Vagina (tissue), 2 donors: ENCODE results near the gene RIOK3. TPM values are rescaled to one million over a fixed set of nuclear protein-coding genes. Genes with fewer than 3 reads are reported as not detected.

ENCODE experiments used
- DNase-seq, 2 donors: peaks; one replicate each; pipeline ENCODE4 v3.0.0-alpha.2; 2017; ENCODE audit errors: extremely low spot score in 2 of 2
- H3K27ac ChIP-seq: fragments of 200-600 bp; sonication (generic); one replicate; pipeline ENCODE4 v1.5.1; 2019
- H3K27me3 ChIP-seq: fragments of 200-600 bp; sonication (generic); one replicate; pipeline ENCODE4 v1.5.1; 2019
- H3K36me3 ChIP-seq, 2 donors: fragments of 200-600 bp; sonication (generic); one replicate each; pipeline ENCODE4 v1.5.1; 2017 to 2019
- H3K4me1 ChIP-seq: fragments of 200-600 bp; sonication (generic); one replicate; pipeline ENCODE4 v1.5.1; 2019
- H3K4me3 ChIP-seq, 2 donors: fragments of 200-600 bp; sonication (generic); 1 replicate in 1 of 2; 2 replicates in 1 of 2; pipeline ENCODE4 v1.5.1; 2016 to 2019
- H3K9me3 ChIP-seq: fragments of 200-600 bp; sonication (generic); one replicate; pipeline ENCODE4 v1.5.1; 2019
- POLR2A ChIP-seq, 2 donors: fragments of 450-650 bp; IDR thresholded peaks; one replicate each; pipeline ENCODE4 v1.6.1; 2017; ENCODE audit warnings: antibody characterized with exemption in 2 of 2, mild to moderate bottlenecking in 2 of 2, moderate library complexity in 2 of 2
- POLR2AphosphoS5 ChIP-seq, 2 donors: sonication (generic); formaldehyde crosslinking; IDR thresholded peaks; one replicate each; pipeline ENCODE4 v1.9.0; 2017; ENCODE audit warnings: antibody characterized with exemption in 2 of 2, mild to moderate bottlenecking in 2 of 2, low read depth in 1 of 2; ENCODE audit not compliant: insufficient read depth in 1 of 2
- intact Hi-C: fragments of 100-400 bp; cut with DNase I; formaldehyde crosslinking; loops from one replicate; pipeline ENCODE4 v1.15.1; 2023
- total RNA-seq: library from RNA; depleted of rRNA; stranded (reverse); fragments of >200 nt; gene quantifications from one replicate; pipeline ENCODE4 v1.2.3, GENCODE V29; 2016
- TF ChIP-seq, protein P1 (sequence below), 3 experiments: fragments of 450-650 bp in 2 of 3; fragments of 200-600 bp in 1 of 3; sonication (generic) in 1 of 3; IDR thresholded peaks; one replicate each; pipeline ENCODE4 v1.5.1; 2017 to 2019; ENCODE audit warnings: antibody characterized with exemption in 3 of 3, mild to moderate bottlenecking in 2 of 3, moderate library complexity in 2 of 3

The RIOK3 gene
- total RNA-seq, 1 donor from 2014 or later: 96.7 TPM

DNA sequence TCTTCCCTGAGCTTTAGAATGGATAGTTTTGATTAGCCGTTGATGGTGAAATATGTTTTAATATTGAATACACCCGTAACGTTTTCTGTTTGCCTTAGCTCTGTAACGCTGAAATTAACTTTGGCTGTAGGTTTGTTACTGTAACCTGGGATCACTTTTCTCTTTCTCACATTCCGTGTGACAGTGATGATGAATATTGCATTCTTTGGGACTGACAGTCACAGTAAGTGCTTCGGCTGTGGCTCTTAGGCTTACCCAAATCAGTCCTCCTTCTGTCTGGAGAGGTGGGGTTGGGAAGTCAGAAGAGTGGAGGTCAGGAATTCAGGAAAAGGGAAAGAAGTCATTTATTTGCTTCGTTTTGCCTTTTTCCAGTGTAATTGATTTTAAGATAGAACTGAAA, 68.2 kb downstream of the RIOK3 start:
- H3K4me3 ChIP-seq: no peak overlapping the region
- H3K4me1 ChIP-seq: peaks cover 2% of the 10 kb centered on the region
- DNase-seq: no peak
- H3K9me3 ChIP-seq: no peaks in the 10 kb centered on the region
- peaks cover 0 to 78% of the 10 kb centered on the region in 2 donors for H3K36me3 ChIP-seq
- no peaks in the 10 kb centered on the region for H3K27me3 ChIP-seq
- H3K27ac ChIP-seq: no peak overlapping the region
- no peak for TF ChIP-seq POLR2AphosphoS5 (IDR thresholded peaks at IDR 0.05; ENCODE audit: insufficient read depth in 1 of 2, low read depth in 1 of 2)
- no peak for TF ChIP-seq POLR2A (IDR thresholded peaks at IDR 0.05)
- TF ChIP-seq, protein P1, sequence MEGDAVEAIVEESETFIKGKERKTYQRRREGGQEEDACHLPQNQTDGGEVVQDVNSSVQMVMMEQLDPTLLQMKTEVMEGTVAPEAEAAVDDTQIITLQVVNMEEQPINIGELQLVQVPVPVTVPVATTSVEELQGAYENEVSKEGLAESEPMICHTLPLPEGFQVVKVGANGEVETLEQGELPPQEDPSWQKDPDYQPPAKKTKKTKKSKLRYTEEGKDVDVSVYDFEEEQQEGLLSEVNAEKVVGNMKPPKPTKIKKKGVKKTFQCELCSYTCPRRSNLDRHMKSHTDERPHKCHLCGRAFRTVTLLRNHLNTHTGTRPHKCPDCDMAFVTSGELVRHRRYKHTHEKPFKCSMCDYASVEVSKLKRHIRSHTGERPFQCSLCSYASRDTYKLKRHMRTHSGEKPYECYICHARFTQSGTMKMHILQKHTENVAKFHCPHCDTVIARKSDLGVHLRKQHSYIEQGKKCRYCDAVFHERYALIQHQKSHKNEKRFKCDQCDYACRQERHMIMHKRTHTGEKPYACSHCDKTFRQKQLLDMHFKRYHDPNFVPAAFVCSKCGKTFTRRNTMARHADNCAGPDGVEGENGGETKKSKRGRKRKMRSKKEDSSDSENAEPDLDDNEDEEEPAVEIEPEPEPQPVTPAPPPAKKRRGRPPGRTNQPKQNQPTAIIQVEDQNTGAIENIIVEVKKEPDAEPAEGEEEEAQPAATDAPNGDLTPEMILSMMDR (IDR thresholded peaks at IDR 0.05): no peak
- intact Hi-C loops: no loop called here

- H3K27me3 ChIP-seq: no peaks in the 10 kb centered on the region
- no peak overlapping the region for H3K4me3 ChIP-seq
- TF ChIP-seq POLR2A (IDR thresholded peaks at IDR 0.05) (no peak), POLR2AphosphoS5 (IDR thresholded peaks at IDR 0.05; ENCODE audit: insufficient read depth in 1 of 2, low read depth in 1 of 2) (peak in 1 of 2 donors; percentile 43)
- TF ChIP-seq, protein P1 (IDR thresholded peaks at IDR 0.05): no peak
- peaks cover 0 to 78% of the 10 kb centered on the region in 2 donors for H3K36me3 ChIP-seq
- H3K4me1 ChIP-seq: no peaks in the 10 kb centered on the region
- no peak overlapping the region for H3K27ac ChIP-seq
- intact Hi-C loops: no loop called here
- no peaks in the 10 kb centered on the region for H3K9me3 ChIP-seq
- DNase-seq: no peak
Observed at GRCh38 chr18:23521907-23522306, 68.8 kb downstream of the RIOK3 start.

- intact Hi-C loops: no loop called here
- no peak for DNase-seq
- TF ChIP-seq POLR2A (IDR thresholded peaks at IDR 0.05) (no peak), POLR2AphosphoS5 (IDR thresholded peaks at IDR 0.05; ENCODE audit: insufficient read depth in 1 of 2, low read depth in 1 of 2) (no peak)
- TF ChIP-seq, protein P1 (IDR thresholded peaks at IDR 0.05): no peak
- Histone ChIP-seq H3K27me3 (no peaks in the 10 kb centered on the region), H3K27ac (no peak overlapping the region), H3K4me3 (no peak overlapping the region), H3K36me3 (peaks cover 0 to 73% of the 10 kb centered on the region in 2 donors), H3K9me3 (no peaks in the 10 kb centered on the region), H3K4me1 (no peaks in the 10 kb centered on the region)
Observed at GRCh38 chr18:23523429-23524212, 70.5 kb downstream of the RIOK3 start.

DNA sequence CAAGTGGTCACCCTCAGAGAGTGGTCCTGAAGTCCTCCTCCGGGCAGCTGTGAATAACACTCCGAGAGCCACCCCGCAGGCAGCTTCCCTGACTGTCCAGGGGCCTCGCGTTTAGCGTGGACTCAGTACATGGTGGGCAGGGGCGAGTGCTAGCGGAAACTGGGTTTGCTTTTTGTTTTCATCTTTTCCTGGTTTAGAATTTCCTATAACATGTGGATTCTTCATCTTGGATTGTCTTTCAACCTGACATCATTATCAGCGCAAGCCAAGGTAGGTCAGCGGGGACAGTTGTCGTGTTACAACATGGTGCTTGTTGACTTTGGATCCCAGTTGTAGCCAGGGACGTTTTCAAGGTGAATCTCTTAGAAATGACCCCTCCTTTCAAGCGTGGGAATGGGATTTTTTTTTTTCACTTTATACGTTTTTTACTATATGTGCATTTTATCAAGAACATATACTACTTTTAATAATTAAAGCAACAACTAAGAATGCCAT, 71.2 kb downstream of the RIOK3 start:
- Histone ChIP-seq H3K27me3 (no peaks in the 10 kb centered on the region), H3K27ac (no peak overlapping the region), H3K36me3 (peaks cover 0 to 72% of the 10 kb centered on the region in 2 donors), H3K9me3 (no peaks in the 10 kb centered on the region), H3K4me1 (no peaks in the 10 kb centered on the region), H3K4me3 (no peak overlapping the region)
- DNase-seq: no peak
- intact Hi-C loops: no loop called here
- TF ChIP-seq, protein P1 (IDR thresholded peaks at IDR 0.05): no peak
- TF ChIP-seq POLR2AphosphoS5 (IDR thresholded peaks at IDR 0.05; ENCODE audit: insufficient read depth in 1 of 2, low read depth in 1 of 2): no peak
- no peak for TF ChIP-seq POLR2A (IDR thresholded peaks at IDR 0.05)

DNA sequence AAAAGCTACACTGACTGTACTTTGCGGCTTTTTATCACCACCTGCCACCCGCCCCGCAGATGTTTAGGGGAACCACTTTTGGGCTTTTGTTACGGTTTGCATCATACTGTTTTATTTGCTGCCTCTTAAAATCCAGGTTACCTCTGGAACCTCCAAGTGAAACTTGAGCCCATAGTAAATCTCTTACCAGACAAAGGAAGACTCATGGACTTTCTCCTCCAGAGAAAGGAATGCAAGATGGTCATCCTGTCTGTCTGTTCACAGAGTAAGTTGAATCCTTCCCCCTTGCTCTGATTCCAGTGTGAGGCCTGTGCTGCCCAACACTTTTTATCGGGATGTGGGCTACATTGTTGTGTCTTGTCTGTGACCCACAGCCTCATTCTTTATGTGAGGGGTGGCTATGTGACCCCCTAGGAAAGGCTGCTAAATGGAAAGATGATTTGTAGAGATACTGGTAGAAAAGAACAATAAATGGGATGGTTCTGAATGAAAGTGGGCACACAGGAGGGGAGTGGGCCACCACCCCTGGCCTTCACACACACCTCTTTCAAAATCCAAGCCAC, 73.5 kb downstream of the RIOK3 start:
- Histone ChIP-seq H3K27ac (no peak overlapping the region), H3K4me3 (no peak overlapping the region), H3K4me1 (no peaks in the 10 kb centered on the region), H3K27me3 (no peaks in the 10 kb centered on the region), H3K36me3 (peaks cover 0 to 73% of the 10 kb centered on the region in 2 donors), H3K9me3 (no peaks in the 10 kb centered on the region)
- DNase-seq: no peak
- no peak for TF ChIP-seq POLR2AphosphoS5 (IDR thresholded peaks at IDR 0.05; ENCODE audit: insufficient read depth in 1 of 2, low read depth in 1 of 2)
- TF ChIP-seq POLR2A (IDR thresholded peaks at IDR 0.05): no peak
- TF ChIP-seq, protein P1 (IDR thresholded peaks at IDR 0.05): no peak
- intact Hi-C loops: loop anchor here (5.0 kb wide), 1 partner anchor 46 kb away; no protein-coding TSS in a partner anchor
